Esophagus muscularis mucosa (tissue), 4 donors: Measurements from ENCODE around the gene SPNS3.

ENCODE experiments used
- CTCF ChIP-seq, 3 experiments: fragments of 200-600 bp in 2 of 3; fragments of 450-650 bp in 1 of 3; sonication (generic) in 2 of 3; IDR thresholded peaks; one replicate each; pipeline ENCODE4 v1.5.1; 2017 to 2019; ENCODE audit warnings: antibody characterized with exemption in 3 of 3, mild to moderate bottlenecking in 2 of 3, moderate library complexity in 1 of 3
- EP300 ChIP-seq: sonication (generic); formaldehyde crosslinking; IDR thresholded peaks from one replicate; pipeline ENCODE4 v1.6.1; 2017; ENCODE audit warnings: antibody characterized with exemption
- POLR2A ChIP-seq: fragments of 450-650 bp; IDR thresholded peaks from one replicate; pipeline ENCODE4 v1.6.1; 2017; ENCODE audit warnings: antibody characterized with exemption, moderate library complexity, mild to moderate bottlenecking, low read depth
- POLR2AphosphoS5 ChIP-seq, 2 donors: sonication (generic); formaldehyde crosslinking; IDR thresholded peaks; one replicate each; pipeline ENCODE4 v1.6.1; 2017; ENCODE audit warnings: antibody characterized with exemption in 2 of 2

GRCh38 chr17:4449736-4450135, 16.0 kb downstream of the SPNS3 start:
- TF ChIP-seq POLR2A (no peak), CTCF (IDR thresholded peaks at IDR 0.05) (no peak), POLR2AphosphoS5 (IDR thresholded peaks at IDR 0.05) (no peak), EP300 (no peak)
